Measurements from ENCODE around the gene CCL26. TPM values are rescaled to one million over a fixed set of nuclear protein-coding genes. Genes with fewer than 3 reads are reported as not detected.
"Not testable (repeated sequence)": the region's sequence is repeated elsewhere in the genome, so short reads cannot be mapped to it uniquely, and the experiment has no call there.

CCL26 gene
- total RNA-seq, 1 donor from 2014 or later: not detected

GRCh38 chr7:75771224-75771623, 787 bp downstream of the CCL26 start:
- no peak for TF ChIP-seq CTCF (conservative IDR thresholded peaks at IDR 0.05; ENCODE audit: low read depth, low read length)
- DNase-seq (ENCODE audit: low read depth): no peak
- H3K4me3 ChIP-seq (ENCODE audit: low read depth, low read length): no peak overlapping the region

- DNase-seq (ENCODE audit: low read depth): no peak
- H3K4me3 ChIP-seq (ENCODE audit: low read depth, low read length): no peak overlapping the region
- TF ChIP-seq CTCF (conservative IDR thresholded peaks at IDR 0.05; ENCODE audit: low read depth, low read length): peak; percentile 78
Measured at GRCh38 chr7:75762350-75762917, 9.6 kb downstream of the CCL26 start.

GRCh38 chr7:75761801-75762200, 10.2 kb downstream of the CCL26 start:
- not testable (repeated sequence) for H3K4me3 ChIP-seq (ENCODE audit: low read depth, low read length); DNase-seq (ENCODE audit: low read depth)

GRCh38 chr7:75758491-75758890, 13.5 kb downstream of the CCL26 start:
- no peak for TF ChIP-seq CTCF (conservative IDR thresholded peaks at IDR 0.05; ENCODE audit: low read depth, low read length)
- no peak overlapping the region for H3K4me3 ChIP-seq (ENCODE audit: low read depth, low read length)
- no peak for DNase-seq (ENCODE audit: low read depth)

GRCh38 chr7:75757860-75758259, 14.2 kb downstream of the CCL26 start:
- H3K4me3 ChIP-seq (ENCODE audit: low read depth, low read length): no peak overlapping the region
- DNase-seq (ENCODE audit: low read depth): no peak
- no peak for TF ChIP-seq CTCF (conservative IDR thresholded peaks at IDR 0.05; ENCODE audit: low read depth, low read length)

- no peak overlapping the region for H3K4me3 ChIP-seq (ENCODE audit: low read depth, low read length)
- DNase-seq (ENCODE audit: low read depth): no peak
- TF ChIP-seq CTCF (conservative IDR thresholded peaks at IDR 0.05; ENCODE audit: low read depth, low read length): peak; percentile 57
Measured at GRCh38 chr7:75756991-75757676, 14.9 kb downstream of the CCL26 start.

GRCh38 chr7:75756206-75756990, 15.6 kb downstream of the CCL26 start:
- no peak for DNase-seq (ENCODE audit: low read depth)
- H3K4me3 ChIP-seq (ENCODE audit: low read depth, low read length): no peak overlapping the region
- no peak for TF ChIP-seq CTCF (conservative IDR thresholded peaks at IDR 0.05; ENCODE audit: low read depth, low read length)

All from epithelial cell of proximal tubule (primary cell).